CD4-positive, alpha-beta T cell treated with Interleukin-2 at 100 ng/mL for 4 hours (primary cell): ENCODE results near the gene SLC30A3.

ENCODE experiments used
- DNase-seq: peaks from one replicate; pipeline ENCODE4 v3.0.0-alpha.2; 2020; ENCODE audit warnings: low spot score

SLC30A3 gene

DNA sequence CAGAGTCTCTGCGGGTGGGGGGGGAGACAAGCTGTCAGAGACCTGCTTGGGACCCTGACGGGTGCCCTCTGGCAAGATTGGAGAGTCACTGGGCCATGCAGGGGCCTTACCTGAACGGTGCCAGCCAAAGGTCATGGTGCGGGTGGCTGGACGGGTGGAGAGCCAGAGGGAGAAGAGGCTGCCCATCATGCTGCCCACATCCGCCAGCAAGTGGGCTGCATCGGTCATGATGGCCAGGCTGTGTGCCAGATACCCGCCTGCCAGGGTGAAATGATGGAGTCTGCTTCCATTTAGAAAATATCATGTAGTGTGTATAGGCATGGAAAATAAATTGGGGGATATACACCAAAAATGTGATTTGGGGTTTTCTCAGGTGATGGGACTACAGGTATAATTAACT, 4.8 kb downstream of the SLC30A3 start:
- DNase-seq: no peak

- DNase-seq: no peak
These were observed 5.9 kb downstream of the SLC30A3 start for GRCh38 chr2:27256855-27257454.

DNA sequence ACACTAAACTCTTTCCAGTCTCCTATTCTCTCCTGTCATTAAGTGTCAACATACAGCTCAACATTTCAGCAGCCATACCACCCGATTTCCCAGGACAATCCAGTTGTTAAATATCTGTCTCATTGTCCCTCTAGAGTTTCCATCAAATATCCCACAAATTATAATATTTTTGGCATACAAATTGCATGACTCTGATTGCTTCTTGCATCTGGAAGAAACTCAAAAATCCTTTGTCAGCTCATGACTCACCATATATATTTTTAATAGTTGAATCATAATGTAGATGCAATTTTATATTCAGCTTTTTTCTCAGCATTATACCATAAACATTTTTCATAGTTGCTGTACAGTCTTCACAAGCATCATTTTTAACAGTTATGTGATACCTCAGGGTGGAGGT, 7.2 kb downstream of the SLC30A3 start:
- no peak for DNase-seq

DNA sequence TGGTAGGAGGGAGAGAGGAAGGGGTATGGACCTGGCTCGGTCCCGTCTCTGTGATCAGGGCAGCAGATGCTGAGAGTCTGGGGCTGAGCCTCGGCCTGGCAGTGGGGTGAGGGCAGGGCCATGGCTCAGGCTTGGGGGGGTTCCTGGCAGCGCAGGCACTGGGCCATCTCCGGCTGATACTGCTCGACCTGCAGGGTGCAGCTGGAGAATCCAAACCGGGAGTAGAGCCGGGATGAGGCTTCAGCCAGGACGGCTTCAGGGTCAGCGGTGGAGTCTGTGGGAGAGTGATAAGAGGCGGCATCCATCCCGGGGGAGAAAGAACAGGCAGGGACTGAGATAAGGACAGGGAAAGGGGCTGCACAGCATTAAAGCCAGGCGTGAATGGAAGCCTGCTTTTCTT, 7.7 kb downstream of the SLC30A3 start:
- DNase-seq: no peak

DNA sequence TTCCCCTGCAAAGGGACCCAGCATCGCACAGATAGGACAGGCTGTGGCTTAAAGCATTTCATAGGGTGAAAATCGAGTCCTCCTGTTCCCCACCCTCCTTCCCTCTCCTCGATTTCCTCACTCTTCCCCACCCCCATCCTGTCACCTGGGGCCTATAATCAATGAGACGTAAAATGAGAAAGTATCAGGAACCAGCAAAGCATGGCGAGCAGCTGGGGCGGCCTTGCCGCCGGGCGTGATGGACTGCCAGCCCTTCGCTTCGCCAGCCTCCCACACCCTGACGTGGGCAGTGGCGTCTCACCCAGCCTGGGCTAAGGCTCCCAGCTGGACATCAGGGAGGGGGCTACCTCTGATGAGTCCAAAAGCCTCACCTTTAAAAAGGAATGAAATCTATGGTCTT, 11.1 kb downstream of the SLC30A3 start:
- DNase-seq: no peak

DNA sequence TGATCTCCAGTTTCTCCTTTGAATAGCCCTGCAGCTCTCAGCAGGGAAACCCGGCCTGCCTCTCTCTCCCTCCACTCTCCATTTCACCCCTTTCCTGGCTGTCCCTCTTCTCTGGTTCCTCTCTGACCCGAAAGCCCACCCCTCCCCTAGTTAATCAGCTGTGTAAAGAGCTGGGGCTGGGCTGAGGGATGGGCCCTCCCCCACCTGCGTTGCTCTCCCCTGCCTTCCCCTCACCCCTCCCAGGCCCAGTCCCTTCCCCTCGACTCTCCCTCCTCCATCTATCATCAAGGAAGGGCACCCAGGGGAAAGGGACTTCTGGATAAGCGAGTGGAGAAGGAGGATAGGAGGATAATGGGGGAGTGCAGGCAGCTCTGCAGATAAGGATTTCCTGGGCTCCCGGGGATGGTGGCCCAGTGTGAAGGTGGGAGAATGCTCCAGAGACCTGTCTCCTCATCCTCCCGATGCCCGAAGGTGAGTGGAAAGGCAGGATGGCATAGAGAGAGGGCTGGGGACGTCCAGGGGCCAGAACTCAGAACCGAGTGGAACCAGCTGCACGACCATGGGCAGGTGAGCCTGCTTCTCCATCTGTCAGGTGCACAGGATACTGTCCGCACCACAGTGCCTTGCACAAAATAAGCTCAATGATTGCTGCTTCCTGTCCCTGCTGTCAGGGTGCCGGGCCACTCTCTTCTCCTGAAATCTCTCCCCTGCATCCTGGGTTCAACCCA, 12.0 kb downstream of the SLC30A3 start:
- no peak for DNase-seq

DNA sequence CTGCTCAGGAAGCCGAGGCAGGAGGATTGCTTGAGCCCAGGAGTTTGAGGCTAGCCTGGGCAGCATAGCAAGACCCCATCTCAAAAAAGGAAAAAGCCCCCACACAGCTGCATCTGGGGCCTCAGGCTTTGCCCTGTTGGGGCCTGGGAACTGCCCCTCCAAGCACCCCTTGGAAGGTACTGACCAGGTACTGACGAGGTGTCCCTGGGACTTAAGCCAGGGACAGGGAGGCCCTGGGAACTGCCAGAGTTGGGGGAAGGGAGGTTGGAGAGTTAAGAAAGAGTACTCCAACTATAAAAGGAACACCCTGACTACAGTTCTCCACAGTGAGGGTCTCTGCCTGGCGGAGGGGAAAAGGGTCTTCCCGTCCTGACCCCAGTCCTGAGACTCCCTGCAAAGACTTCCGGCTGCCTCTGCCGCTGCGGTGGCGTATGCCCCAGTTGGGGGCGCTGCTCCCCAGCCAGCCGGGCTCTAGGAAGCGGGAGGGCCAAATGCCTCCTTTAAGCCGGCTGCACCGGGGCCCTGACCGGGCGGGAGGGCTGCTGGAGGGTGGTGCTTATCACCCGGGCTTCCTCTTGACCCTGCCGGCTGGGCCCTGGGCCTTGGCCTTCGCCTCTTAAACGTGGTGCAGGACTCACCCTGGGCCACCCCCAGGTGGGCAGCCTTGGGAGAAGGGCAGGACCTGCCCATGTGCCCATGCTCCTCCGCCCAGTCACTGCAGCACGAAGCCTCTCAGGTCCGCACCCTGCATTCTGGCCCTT, 12.8 kb downstream of the SLC30A3 start:
- peak; percentile 27 for DNase-seq

DNA sequence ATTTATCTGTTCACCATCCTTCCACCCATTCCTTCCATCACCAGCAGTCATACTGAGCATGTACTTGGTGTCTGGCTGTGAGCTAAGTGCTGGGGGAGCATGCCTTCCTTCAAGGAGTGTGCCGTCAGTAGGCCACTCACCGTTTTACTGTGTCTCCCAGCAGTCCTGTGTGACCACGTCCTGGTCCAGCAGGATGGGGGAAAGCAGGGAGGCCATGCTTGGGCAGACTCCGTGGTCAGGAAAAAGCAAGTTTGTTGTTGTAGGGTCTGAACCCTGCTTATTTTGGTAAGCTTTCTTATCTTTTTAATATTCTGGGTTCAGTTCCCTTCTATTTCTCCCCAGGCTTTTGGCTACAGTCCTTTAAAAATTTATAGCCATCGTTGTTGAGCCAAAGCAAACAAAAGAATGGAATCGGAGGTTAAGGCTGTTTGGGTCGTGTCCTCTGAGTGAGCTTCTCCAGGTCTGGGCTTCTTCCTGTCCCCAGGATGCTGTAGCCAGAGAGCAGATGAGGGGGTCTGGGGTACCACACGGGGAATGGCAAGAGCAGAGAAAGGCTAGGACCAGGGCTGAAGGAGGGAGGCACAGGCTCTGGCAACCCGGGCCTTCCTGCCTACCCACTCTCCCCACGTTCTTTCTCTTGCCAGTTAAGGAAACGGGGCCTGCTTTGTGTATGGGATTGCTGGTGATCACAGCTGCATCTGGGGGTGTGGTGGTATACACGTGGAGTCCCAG, 13.5 kb downstream of the SLC30A3 start:
- DNase-seq: no peak

GRCh38 chr2:27247893-27248292, 15.0 kb downstream of the SLC30A3 start:
- DNase-seq: no peak

DNA sequence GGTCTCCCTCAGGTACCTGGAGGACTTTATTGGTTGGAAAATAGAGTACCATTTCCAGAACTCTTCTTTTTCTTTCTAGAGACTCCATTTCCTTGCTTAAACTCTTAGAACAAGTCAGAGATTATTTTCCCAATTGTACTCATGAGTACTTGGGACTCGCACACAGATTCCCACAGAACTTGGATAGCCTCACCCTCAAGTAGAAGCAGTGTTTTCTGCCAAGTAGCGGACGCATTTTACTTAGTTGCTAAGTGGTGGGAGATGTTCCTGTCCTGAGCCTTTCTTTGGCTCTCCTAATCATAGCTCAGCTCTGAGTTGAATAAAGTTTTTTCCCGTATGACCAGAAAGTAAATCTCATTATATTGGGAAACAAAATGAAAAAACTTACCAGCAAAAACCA, 17.2 kb downstream of the SLC30A3 start:
- no peak for DNase-seq

GRCh38 chr2:27245116-27245515, 17.7 kb downstream of the SLC30A3 start:
- no peak for DNase-seq

DNA sequence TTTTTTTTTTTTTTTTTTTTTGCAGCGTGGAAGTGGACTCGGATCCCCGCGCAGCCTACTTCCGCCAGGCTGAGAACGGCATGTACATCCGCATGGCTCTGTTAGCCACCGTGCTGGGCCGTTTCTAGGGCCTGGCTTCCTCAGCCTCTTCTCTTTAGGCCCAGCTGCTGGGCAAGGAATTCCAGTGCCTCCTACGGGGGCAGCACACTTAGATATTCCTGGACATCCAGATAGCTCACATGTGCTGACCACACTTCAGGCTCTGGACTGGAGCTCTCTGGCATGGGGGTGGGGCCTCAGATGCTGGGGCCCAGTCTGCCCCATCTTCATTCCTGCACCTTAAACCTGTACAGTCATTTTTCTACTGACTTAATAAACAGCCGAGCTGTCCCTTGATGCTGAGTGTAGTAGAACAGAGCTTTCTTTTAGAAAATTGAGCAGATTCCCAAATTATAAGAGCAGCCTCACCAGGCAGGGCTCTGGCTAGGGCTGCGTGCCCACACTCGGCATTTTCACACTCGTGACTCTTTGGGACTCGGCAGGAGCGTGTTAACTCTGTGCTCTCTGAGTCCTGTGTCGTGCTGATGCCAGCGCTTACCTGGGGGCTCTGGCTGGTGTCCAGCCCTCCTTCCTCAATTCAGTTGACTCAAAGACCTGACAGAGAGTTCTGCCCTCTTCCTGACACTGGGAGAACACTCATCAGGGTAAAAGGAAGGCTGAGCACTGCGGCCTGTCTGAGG, 19.3 kb downstream of the SLC30A3 start:
- no peak for DNase-seq

DNA sequence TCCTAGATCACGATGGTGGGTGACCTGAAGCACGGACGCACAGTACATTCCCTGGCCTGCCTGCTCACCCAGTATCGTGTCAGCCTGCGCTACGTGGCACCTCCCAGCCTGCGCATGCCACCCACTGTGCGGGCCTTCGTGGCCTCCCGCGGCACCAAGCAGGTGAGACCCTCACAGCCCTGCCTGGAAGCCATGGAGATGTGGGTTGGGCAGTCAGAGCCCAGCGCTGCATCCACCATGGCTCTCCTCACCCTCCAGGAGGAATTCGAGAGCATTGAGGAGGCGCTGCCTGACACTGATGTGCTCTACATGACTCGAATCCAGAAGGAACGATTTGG, 20.3 kb downstream of the SLC30A3 start:
- no peak for DNase-seq

DNA sequence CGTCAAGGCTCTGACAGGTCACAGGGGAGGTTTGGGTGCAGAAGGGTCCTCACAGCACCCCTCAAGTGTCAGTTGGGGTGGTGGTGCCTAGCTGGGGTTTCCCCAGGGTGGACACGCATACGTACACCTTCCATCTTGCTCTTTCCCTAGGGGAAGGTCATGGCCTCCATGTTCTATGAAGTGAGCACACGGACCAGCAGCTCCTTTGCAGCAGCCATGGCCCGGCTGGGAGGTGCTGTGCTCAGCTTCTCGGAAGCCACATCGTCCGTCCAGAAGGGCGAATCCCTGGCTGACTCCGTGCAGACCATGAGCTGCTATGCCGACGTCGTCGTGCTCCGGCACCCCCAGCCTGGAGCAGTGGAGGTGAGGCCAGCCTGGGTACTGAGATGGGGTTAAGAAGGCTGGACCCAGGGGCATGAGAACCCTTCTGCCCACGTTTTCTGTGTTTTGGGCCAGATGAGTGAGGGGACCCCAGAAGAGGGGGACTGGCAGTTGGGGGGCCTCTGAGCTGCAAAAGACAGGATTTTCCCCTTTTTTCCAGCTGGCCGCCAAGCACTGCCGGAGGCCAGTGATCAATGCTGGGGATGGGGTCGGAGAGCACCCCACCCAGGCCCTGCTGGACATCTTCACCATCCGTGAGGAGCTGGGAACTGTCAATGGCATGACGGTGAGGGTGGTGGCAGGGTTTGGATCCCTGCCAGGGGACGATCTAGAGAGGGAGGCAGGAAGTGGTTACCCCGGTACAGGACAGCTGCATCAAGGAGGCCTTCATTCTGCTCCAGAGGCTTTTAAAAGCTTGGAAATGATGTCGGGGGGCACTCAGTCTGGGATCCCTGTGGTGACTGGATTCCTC, 20.9 kb downstream of the SLC30A3 start:
- DNase-seq: no peak

DNA sequence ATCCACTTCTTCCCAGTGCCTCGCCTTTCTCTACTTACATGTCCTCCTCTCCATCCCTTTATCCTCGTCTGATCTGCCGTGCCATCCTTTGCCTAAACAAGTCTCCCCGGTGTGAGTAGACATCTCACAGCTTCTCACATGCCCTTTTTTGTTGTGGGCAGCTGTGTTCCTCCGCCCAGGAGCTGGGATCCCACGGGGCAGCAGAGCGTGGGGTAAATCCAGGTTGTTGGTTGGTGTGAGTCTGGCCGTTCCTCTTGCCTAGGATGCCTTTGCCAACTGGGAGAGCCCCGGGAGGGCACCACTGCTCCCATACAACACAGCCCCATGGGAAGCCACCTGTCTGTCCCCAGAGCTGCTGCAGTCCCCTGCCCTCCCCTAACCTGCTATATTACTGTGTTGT, 22.4 kb downstream of the SLC30A3 start:
- no peak for DNase-seq

DNA sequence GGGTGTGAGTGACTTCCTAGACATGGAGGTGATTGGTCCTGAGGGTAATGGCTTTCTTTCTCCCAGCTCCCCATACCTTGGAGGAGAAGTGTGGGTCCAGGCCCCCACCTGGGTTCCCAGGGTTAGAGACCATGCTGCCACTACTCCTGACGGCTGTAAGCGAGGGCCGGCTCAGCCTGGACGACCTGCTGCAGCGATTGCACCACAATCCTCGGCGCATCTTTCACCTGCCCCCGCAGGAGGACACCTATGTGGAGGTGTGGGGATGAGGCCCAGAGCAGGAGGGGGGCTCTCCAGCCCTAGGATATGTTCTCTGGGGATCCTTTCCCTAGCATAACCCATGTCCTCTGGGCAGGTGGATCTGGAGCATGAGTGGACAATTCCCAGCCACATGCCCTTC, 23.9 kb downstream of the SLC30A3 start:
- DNase-seq: no peak

DNA sequence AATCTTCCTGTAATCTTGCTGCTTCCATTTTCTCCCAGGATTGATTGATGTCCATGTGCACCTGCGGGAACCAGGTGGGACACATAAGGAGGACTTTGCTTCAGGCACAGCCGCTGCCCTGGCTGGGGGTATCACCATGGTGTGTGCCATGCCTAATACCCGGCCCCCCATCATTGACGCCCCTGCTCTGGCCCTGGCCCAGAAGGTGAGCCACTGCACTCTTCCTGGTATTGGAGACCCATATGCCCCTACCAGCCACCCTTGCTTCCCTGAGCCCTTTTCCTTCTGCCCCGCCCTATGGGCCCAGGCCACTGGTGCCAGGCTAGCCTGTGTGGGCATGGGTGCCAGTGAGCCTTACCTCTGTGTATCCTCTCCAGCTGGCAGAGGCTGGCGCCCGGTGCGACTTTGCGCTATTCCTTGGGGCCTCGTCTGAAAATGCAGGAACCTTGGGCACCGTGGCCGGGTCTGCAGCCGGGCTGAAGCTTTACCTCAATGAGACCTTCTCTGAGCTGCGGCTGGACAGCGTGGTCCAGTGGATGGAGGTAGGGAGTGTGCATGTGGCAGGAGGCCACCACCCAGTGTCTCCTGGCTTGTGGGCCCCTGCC, 25.4 kb downstream of the SLC30A3 start:
- no peak for DNase-seq

DNA sequence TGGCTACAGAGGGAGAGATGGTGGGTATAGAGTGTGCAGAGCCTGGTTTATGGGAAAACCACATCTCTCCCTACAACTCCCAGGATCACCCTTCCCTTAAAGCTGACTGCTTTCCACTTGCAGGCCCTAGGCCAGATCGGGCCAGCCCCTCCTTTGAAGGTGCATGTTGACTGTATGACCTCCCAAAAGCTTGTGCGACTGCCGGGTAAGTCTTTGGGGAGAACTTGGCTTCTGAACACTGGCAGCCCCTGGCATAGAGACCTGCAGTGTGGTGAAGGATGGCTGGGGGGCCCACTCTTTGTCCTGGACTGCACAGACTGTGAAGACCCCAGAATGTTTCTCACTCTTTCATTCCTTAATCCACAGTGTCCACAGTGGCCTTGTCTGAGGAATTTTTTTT, 26.2 kb downstream of the SLC30A3 start:
- no peak for DNase-seq

DNA sequence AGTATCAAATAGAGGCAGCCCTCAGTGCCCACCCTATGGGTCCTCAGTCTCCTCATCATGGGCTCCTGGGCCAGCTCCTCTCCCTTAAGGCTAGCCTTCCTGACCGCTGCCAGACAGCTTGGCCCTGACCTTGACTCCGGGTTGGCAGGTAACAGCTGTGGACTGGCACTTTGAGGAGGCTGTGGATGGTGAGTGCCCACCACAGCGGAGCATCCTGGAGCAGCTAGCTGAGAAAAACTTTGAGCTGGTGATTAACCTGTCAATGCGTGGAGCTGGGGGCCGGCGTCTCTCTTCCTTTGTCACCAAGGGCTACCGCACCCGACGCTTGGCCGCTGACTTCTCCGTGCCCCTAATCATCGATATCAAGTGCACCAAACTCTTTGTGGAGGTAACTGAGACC, 26.7 kb downstream of the SLC30A3 start:
- DNase-seq: no peak

GRCh38 chr2:27233341-27233740, 29.5 kb downstream of the SLC30A3 start:
- DNase-seq: no peak

DNA sequence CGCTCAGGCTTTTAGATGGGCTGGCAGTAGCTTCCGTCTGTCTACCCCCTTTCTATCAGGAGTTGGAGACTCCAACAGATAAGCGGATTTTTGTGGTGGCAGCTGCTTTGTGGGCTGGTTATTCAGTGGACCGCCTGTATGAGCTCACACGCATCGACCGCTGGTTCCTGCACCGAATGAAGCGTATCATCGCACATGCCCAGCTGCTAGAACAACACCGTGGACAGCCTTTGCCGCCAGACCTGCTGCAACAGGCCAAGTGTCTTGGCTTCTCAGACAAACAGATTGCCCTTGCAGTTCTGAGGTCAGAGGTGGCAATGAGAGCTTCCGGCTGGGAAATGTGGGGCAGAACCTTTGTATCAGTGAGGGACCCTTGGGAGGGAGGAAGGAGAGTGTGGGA, 30.9 kb downstream of the SLC30A3 start:
- no peak for DNase-seq
